Lower leg skin (tissue), 4 donors: Measurements from ENCODE around the gene PALLD. TPM values are rescaled to one million over a fixed set of nuclear protein-coding genes. Genes with fewer than 3 reads are reported as not detected.

ENCODE experiments used
- DNase-seq, 2 donors: peaks; one replicate each; pipeline ENCODE4 v3.0.0-alpha.2; 2019; ENCODE audit warnings: low spot score in 2 of 2
- H3K4me3 ChIP-seq: fragments of 200-600 bp; sonication (generic); 2 replicates; pipeline ENCODE4 v1.5.1; 2017; ENCODE audit warnings: mild to moderate bottlenecking, low read depth; ENCODE audit not compliant: poor library complexity, severe bottlenecking
- CTCF ChIP-seq, 3 donors: fragments of 450-650 bp; IDR thresholded peaks; one replicate each; pipeline ENCODE4 v1.5.1; 2016; ENCODE audit warnings: antibody characterized with exemption in 3 of 3, mild to moderate bottlenecking in 3 of 3, moderate library complexity in 2 of 3
- POLR2A ChIP-seq, 2 donors: fragments of 450-650 bp; IDR thresholded peaks; one replicate each; pipeline ENCODE4 v1.6.1; 2016 to 2017; ENCODE audit warnings: antibody characterized with exemption in 2 of 2, mild to moderate bottlenecking in 1 of 2, moderate library complexity in 1 of 2
- WGBS, 2 donors: methylation state at CpG; one replicate each; pipeline ENCODE4 v1.1.5; 2018; 5-methylcytosine and 5-hydroxymethylcytosine counted together
- intact Hi-C: fragments of 100-400 bp; cut with DNase I; formaldehyde crosslinking; loops from one replicate; pipeline ENCODE4 v1.15.0; 2023; ENCODE audit warnings: low total_unique reads
- total RNA-seq, 4 donors: library from RNA; depleted of rRNA; stranded (reverse); fragments of >200 nt; gene quantifications; one replicate each; pipeline ENCODE4 v1.1.0, GENCODE V29; 2016

The PALLD gene
- total RNA-seq, 4 donors from 2014 or later, result 46.1 to 103 (median 77.6) TPM

DNA sequence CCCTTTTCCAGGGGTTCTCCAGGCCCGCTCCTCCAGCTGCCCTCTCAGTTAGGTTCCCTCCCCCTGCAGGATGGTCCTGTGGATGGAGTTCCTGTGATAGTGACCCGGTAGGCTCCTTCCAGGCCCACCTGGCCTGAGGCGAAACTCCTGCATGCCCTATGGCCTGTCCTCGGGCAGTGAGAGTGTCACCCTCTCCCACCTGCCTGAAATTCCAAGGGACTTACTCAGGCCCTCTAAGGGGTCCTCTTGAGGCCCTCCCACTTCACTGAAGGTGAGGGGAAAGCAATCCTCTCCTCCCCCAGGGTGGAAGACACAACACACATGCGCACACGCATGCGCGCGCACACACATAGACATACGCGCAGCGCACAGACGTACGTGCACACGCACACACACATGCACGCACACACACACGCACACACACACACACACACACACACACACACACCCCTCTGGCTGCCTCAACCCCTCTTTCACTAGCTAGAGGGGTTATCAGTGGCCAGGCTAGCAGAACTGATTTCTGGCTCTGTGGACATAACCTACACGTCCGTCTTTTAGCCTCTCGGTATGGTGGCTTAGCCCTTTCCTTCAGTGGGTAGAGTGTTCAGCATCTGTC is 297.3 kb downstream of the PALLD start:
- intact Hi-C loops, result no loop called here
- no peak overlapping the region for H3K4me3 ChIP-seq
- no peak for DNase-seq
- TF ChIP-seq POLR2A (IDR thresholded peaks at IDR 0.05) (no peak), CTCF (IDR thresholded peaks at IDR 0.05) (no peak)
- WGBS, 2 donors, result 85% methylated on average over 20 of the region's 20 CpGs

DNA sequence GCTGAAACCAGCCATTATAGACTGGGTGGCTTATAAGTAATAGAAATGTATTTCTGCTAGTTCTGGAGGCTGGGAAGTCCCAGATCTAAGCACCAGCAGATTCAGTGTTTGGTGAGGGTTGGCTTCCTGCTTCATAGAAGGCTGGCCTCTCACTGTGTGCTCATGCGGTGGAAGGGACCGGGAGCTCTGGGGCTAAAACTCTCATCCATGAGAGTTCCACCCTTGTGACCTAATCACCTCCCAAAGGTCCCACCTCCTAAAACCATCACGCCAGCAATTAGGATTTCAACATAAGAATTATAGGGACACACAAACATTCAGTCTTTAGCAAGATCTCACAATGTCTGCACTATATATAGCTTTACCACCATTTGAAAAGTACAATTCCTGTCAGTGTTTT is 298.0 kb downstream of the PALLD start:
- 85 to 88% methylated on average over 3 of the region's 3 CpGs for WGBS, 2 donors
- intact Hi-C loops, result no loop called here
- no peak for DNase-seq
- TF ChIP-seq POLR2A (IDR thresholded peaks at IDR 0.05), result no peak
- TF ChIP-seq CTCF (IDR thresholded peaks at IDR 0.05), result no peak
- no peak overlapping the region for H3K4me3 ChIP-seq

- 92 to 95% methylated on average over 1 of the region's 1 CpG for WGBS, 2 donors
- no peak for DNase-seq
- intact Hi-C loops, result no loop called here
- H3K4me3 ChIP-seq, result no peak overlapping the region
- TF ChIP-seq POLR2A (IDR thresholded peaks at IDR 0.05), result no peak
- no peak for TF ChIP-seq CTCF (IDR thresholded peaks at IDR 0.05)
Observed at GRCh38 chr4:168795346-168795745, 298.5 kb downstream of the PALLD start.

DNA sequence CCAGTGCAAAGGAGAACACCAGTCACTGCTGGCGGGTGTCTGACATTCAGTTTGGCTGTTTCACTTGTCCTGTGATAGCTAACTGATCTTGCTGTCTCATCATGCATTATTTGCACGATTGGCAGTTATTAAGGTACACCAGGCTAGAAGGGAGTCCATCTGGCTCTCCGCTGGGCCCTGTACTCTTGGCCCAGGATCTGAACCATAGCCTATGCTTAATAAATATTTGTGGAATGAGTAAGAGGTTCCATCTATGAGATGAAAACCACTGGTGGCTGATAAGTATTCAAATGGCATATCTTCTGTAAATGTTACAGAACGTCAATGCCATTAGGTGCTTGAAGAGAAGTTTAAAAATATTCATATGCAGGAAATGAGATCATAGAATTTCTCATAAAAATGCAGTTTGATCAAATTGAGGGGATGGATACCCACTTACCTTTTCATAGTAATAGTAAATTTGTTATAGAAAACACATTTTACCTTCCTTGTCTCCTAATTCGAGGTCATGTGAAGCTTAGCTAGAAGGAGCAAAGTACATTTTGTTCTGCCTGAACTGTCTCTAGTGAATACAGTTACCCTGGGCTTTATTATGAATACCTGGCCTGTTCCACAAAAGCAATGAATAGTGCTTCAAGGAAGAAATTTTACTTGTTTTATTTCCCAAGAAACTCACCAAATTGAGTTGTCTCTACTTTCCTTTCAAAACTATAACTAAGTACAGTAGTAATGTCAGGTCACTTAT is 299.7 kb downstream of the PALLD start:
- intact Hi-C loops, result no loop called here
- 69 to 73% methylated on average over 5 of the region's 5 CpGs for WGBS, 2 donors
- no peak for DNase-seq
- TF ChIP-seq POLR2A (IDR thresholded peaks at IDR 0.05) (no peak), CTCF (IDR thresholded peaks at IDR 0.05) (no peak)
- no peak overlapping the region for H3K4me3 ChIP-seq

DNA sequence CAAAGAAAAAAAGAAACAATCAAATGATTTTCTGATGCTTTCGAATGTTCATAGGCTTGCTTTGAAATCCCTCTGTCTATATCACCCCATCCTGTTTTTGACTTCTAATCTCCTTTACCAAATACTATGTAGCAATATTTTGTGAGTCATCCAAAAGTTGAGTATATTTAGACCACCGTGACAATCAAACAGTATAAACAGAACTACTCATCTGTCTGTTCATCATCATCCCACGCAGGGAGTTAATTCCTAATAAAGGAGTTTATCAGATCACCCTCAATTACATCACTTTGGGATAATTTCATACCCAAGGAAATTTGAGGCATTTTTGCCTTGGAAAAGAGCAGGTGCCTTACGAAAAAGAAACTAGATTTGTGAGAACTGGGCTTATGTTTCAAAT is 300.3 kb downstream of the PALLD start:
- DNase-seq, result no peak
- intact Hi-C loops, result no loop called here
- TF ChIP-seq POLR2A (IDR thresholded peaks at IDR 0.05), result no peak
- no peak for TF ChIP-seq CTCF (IDR thresholded peaks at IDR 0.05)
- WGBS, 2 donors, result 41 to 48% methylated on average over 4 of the region's 4 CpGs
- no peak overlapping the region for H3K4me3 ChIP-seq
